CD4-positive, alpha-beta T cell (primary cell): ENCODE results near the gene NIN. TPM values are rescaled to one million over a fixed set of nuclear protein-coding genes. Genes with fewer than 3 reads are reported as not detected.
"Not testable (repeated sequence)": the region's sequence is repeated elsewhere in the genome, so short reads cannot be mapped to it uniquely, and the experiment has no call there.

Experiments used
- ATAC-seq: fragments of 200-7000 bp; cut with Tn5 transposase; one replicate; pipeline ENCODE4 v1.10.0; 2022; ENCODE audit warnings: mild to moderate bottlenecking; ENCODE audit not compliant: poor library complexity
- CTCF ChIA-PET: fragments of 350-600 bp; sonication (Branson Sonifier 250); formaldehyde crosslinking; loops from one replicate; lab custom pipeline; 2021; ENCODE audit warnings: antibody characterized with exemption, inconsistent platforms; lab: Charles Lee
- POLR2A ChIA-PET: fragments of 350-600 bp; sonication (Branson Sonifier 250); formaldehyde crosslinking; loops from one replicate; lab custom pipeline; 2021; ENCODE audit warnings: antibody characterized with exemption, inconsistent platforms; lab: Charles Lee
- DNase-seq, 14 experiments: peaks; one replicate each; pipeline ENCODE4 v3.0.0-alpha.2; 2013 to 2020; ENCODE audit warnings: mixed read lengths in 2 of 14
- H3K27ac ChIP-seq, 2 donors: one replicate each; pipeline versions ENCODE4 v1.5.1 to v1.7.0; 2013; ENCODE audit warnings: low read length in 2 of 2, low read depth in 1 of 2, mild to moderate bottlenecking in 1 of 2
- H3K27me3 ChIP-seq, 2 experiments: 1 replicate in 1 of 2; 2 replicates in 1 of 2; pipeline versions ENCODE4 v1.6.1 to v1.7.0; 2013; ENCODE audit warnings: low read length in 2 of 2, control low read depth in 1 of 2, mild to moderate bottlenecking in 1 of 2, moderate library complexity in 1 of 2; ENCODE audit not compliant: insufficient read depth in 2 of 2, control insufficient read depth in 1 of 2
- H3K36me3 ChIP-seq: one replicate; pipeline ENCODE4 v1.6.1; 2013; ENCODE audit warnings: low read length, control low read depth; ENCODE audit not compliant: insufficient read depth
- H3K4me1 ChIP-seq: one replicate; pipeline ENCODE4 v1.6.1; 2013; ENCODE audit warnings: low read length, control low read depth; ENCODE audit not compliant: insufficient read depth
- H3K4me3 ChIP-seq: one replicate; pipeline ENCODE4 v1.5.1; 2013; ENCODE audit warnings: mild to moderate bottlenecking, low read length, moderate library complexity
- H3K9me3 ChIP-seq, 2 experiments: 1 replicate in 1 of 2; 2 replicates in 1 of 2; pipeline versions ENCODE4 v1.6.1 to v1.7.0; 2013; ENCODE audit warnings: low read length in 2 of 2, mild to moderate bottlenecking in 2 of 2, control low read depth in 1 of 2, moderate library complexity in 1 of 2; ENCODE audit not compliant: control insufficient read depth in 1 of 2, insufficient read depth in 1 of 2
- H3K27ac Mint-ChIP-seq: one replicate; pipeline ENCODE4 v1.8.0; 2020; ENCODE audit warnings: mixed read lengths
- H3K27me3 Mint-ChIP-seq: one replicate; pipeline ENCODE4 v1.8.0; 2021; ENCODE audit warnings: mixed read lengths
- H3K36me3 Mint-ChIP-seq: one replicate; pipeline ENCODE4 v1.8.0; 2021; ENCODE audit warnings: low read depth, mixed read lengths
- H3K4me1 Mint-ChIP-seq: one replicate; pipeline ENCODE4 v1.8.0; 2021; ENCODE audit warnings: low read depth, mixed read lengths
- H3K4me3 Mint-ChIP-seq: one replicate; pipeline ENCODE4 v1.8.0; 2020; ENCODE audit warnings: mild to moderate bottlenecking, mixed read lengths
- H3K9me3 Mint-ChIP-seq: one replicate; pipeline ENCODE4 v1.8.0; 2020; ENCODE audit warnings: mixed read lengths
- CTCF ChIP-seq: fragments of 200-600 bp; IDR thresholded peaks from one replicate; pipeline ENCODE4 v1.8.0; 2022; ENCODE audit warnings: antibody characterized with exemption, mild to moderate bottlenecking
- intact Hi-C, 2 experiments: fragments of 100-400 bp; cut with DNase I in 1 of 2; cut with micrococcal nuclease in 1 of 2; formaldehyde crosslinking; loops; one replicate each; pipeline versions ENCODE4 v1.15.1 to v1.9.0; 2023 to 2025; cut with DNase I, micrococcal nuclease
- total RNA-seq, 174 experiments: library from RNA in 2 of 174; stranded (reverse) in 2 of 174; gene quantifications; one replicate each; pipeline ENCODE4 v1.2.3 and lab custom pipeline; 2021 to 2026

The NIN gene
- total RNA-seq, 2 experiments from 2014 or later: 96.8 to 98.5 TPM

DNA sequence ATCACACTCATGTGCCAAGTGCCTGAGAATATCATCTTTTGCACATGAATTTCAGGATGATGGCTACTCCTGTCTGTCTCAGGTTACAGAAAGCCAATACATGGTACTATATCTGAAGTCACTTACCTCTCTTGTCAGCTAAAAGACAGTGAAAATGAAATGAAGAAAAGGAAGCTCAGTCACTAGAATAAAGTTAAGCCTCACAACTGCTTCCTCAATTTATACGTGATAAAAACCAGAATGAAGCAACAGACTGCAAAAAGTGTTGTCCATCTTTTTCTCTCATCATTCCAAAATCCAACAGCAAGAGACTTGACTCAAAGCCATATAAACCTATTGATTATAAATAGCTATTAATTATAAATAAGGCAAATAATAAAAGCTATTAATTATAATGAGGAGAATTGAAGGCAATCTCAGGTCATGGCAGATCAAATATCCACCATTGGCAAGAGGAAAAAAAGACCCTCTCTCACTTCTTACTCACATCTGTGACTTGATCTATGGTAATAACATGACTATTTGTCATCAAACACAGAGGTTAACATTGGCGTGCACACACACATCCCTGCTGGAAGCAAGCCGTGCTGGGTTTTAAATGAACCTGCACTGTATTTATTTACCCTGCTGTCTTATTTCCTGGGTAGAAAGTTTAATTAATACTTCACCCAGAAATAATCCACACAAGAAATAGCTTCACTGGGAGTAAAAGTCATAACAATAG is 10.0 kb downstream of the NIN start:
- CTCF ChIA-PET: interaction anchor here (0.7 to 4.3 kb wide), 4 partner anchors 8 to 47 kb away, joined by 3 to 23 read pairs (median 6); no protein-coding TSS in a partner anchor
- H3K4me3 ChIP-seq: no peak overlapping the region
- no peak for TF ChIP-seq CTCF
- intact Hi-C loops: loop anchor here (2.0 to 10.0 kb wide), 3 partner anchors 14 to 586 kb away; partner anchors contain the start of gene SOS2 (in 1 of the 2)
- no peaks in the 10 kb centered on the region for H3K27me3 Mint-ChIP-seq
- no peak for DNase-seq
- peaks cover 38% of the 10 kb centered on the region for H3K36me3 Mint-ChIP-seq
- H3K4me1 ChIP-seq: peaks cover 56% of the 10 kb centered on the region
- H3K4me3 Mint-ChIP-seq: no peak overlapping the region
- H3K27me3 ChIP-seq: no peaks in the 10 kb centered on the region
- no peaks in the 10 kb centered on the region for H3K9me3 Mint-ChIP-seq
- H3K27ac ChIP-seq: peak overlapping the region; percentile 40 to 78
- ATAC-seq: no peak
- H3K36me3 ChIP-seq: peaks cover 7% of the 10 kb centered on the region
- H3K27ac Mint-ChIP-seq: peak overlapping the region; percentile 85
- H3K4me1 Mint-ChIP-seq: peaks cover 90% of the 10 kb centered on the region
- POLR2A ChIA-PET: interaction anchor here (0.6 to 4.0 kb wide), 9 partner anchors 10 to 490 kb away, joined by 3 to 46 read pairs (median 12); partner anchors contain the start of gene NIN
- H3K9me3 ChIP-seq: no peaks in the 10 kb centered on the region

- peaks cover 88% of the 10 kb centered on the region for H3K4me1 Mint-ChIP-seq
- H3K27me3 ChIP-seq, H3K9me3 Mint-ChIP-seq, H3K27ac ChIP-seq, H3K4me3 ChIP-seq, H3K36me3 ChIP-seq, CTCF ChIA-PET, H3K27me3 Mint-ChIP-seq, ATAC-seq, H3K9me3 ChIP-seq: not testable (repeated sequence)
- peak in 3 of 14 experiments; percentile 33 to 41 (median 37) for DNase-seq
- peaks cover 53% of the 10 kb centered on the region for H3K36me3 Mint-ChIP-seq
- peak overlapping the region; percentile 34 for H3K4me3 Mint-ChIP-seq
- peaks cover 54% of the 10 kb centered on the region for H3K4me1 ChIP-seq
- POLR2A ChIA-PET: interaction anchor here (0.9 to 1.1 kb wide), 2 partner anchors 20 to 41 kb away, joined by 3 to 4 read pairs; no protein-coding TSS in a partner anchor
- H3K27ac Mint-ChIP-seq: peak overlapping the region; percentile 83
- intact Hi-C loops: loop anchor here in 1 of 2 experiments (2.0 kb wide), 1 partner anchor 13 kb away; no protein-coding TSS in a partner anchor
These were observed 11.7 kb downstream of the NIN start for GRCh38 chr14:50819303-50819702.

DNA sequence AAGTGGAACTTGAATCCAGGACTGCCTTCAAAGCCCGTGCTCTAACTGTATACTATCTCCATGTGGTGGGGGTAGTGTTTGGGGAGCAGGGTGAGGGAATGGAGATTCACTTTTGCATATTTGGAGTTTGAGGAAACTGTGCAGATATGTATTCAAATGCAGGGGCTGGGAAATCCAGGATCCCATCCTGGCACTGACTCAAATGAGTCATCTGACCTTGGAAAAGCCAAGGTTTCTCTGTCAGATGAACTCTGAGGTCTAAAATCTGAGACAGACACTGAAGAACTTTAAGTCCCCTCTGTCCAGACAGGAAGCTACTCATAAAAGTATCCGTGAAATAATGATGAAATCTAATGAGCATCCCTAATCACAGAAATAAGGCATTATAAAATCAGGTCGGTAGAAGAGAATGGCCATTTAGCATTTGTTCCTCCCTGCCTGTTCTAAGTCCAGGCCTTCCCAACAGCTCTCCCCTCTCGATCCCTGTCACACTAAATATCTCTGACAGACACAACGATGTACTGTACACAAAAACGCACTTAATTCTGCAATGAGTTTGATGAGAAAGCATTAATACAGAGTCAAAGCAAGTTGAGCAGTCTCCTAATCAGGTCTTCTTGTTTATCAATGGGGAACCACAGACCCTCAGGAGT is 14.4 kb downstream of the NIN start:
- DNase-seq (no peak), ATAC-seq (no peak)
- H3K9me3 ChIP-seq: no peaks in the 10 kb centered on the region
- no peak for TF ChIP-seq CTCF
- no peak overlapping the region for H3K4me3 Mint-ChIP-seq
- no peaks in the 10 kb centered on the region for H3K27me3 ChIP-seq
- POLR2A ChIA-PET: interaction anchor here (1.1 to 1.7 kb wide), 3 partner anchors 14 to 31 kb away, joined by 3 read pairs; partner anchors contain the start of gene NIN
- H3K27ac Mint-ChIP-seq: peak overlapping the region; percentile 81
- peaks cover 7% of the 10 kb centered on the region for H3K36me3 ChIP-seq
- intact Hi-C loops: no loop called here
- CTCF ChIA-PET: no interaction called here
- peaks cover 50% of the 10 kb centered on the region for H3K4me1 ChIP-seq
- peaks cover 2% of the 10 kb centered on the region for H3K9me3 Mint-ChIP-seq
- no peaks in the 10 kb centered on the region for H3K27me3 Mint-ChIP-seq
- H3K36me3 Mint-ChIP-seq: peaks cover 57% of the 10 kb centered on the region
- H3K4me3 ChIP-seq: no peak overlapping the region
- H3K4me1 Mint-ChIP-seq: peaks cover 84% of the 10 kb centered on the region
- no peak overlapping the region for H3K27ac ChIP-seq

DNA sequence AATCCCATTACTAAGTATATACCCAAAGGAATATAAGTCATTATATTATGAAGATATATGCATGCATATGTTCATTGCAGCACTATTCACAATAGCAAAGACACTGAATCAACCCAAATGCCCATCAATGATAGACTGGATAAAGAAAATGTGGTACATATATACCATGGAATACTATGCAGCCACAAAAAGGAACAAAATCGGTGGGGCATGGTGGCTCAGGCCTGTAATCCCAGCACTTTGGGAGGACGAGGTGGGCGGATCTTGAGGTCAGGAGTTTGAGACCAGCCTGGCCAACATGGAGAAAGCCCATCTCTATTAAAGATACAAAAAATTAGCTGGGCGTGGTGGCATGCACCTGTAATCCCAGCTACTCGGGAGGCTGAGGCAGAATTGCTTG is 15.4 kb downstream of the NIN start:
- H3K9me3 Mint-ChIP-seq, H3K4me3 Mint-ChIP-seq, H3K27me3 ChIP-seq, DNase-seq, H3K4me3 ChIP-seq, H3K9me3 ChIP-seq, H3K27me3 Mint-ChIP-seq, ATAC-seq, H3K27ac ChIP-seq, H3K36me3 ChIP-seq, CTCF ChIA-PET, intact Hi-C loops: not testable (repeated sequence)
- Mint-ChIP-seq H3K36me3 (peaks cover 52% of the 10 kb centered on the region), H3K4me1 (peaks cover 74% of the 10 kb centered on the region), H3K27ac (peak overlapping the region; percentile 81)
- POLR2A ChIA-PET: interaction anchor here (1.1 to 1.7 kb wide), 2 partner anchors 15 to 23 kb away, joined by 3 read pairs; partner anchors contain the start of gene NIN
- peaks cover 48% of the 10 kb centered on the region for H3K4me1 ChIP-seq

DNA sequence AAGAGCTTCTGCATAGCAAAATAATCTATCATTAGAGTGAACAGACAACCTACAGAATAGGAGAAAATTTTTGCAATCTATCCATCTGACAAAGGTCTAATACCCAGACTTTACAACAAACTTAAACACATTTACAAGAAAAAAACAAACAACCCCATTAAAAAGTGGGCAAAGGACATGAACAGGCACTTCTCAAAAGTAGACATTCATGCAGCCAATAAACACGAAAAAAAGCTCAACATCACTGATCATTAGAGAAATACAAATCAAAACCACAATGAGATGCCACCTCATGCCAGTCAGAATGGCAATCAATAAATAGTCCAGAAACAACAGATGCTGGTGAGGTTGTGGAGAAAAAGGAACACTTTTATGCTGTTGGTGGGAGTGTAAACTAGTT is 15.9 kb downstream of the NIN start:
- H3K36me3 ChIP-seq, H3K9me3 ChIP-seq, H3K9me3 Mint-ChIP-seq, intact Hi-C loops, ATAC-seq, H3K4me3 Mint-ChIP-seq, H3K27me3 Mint-ChIP-seq, CTCF ChIA-PET, H3K4me3 ChIP-seq, H3K27me3 ChIP-seq, H3K27ac ChIP-seq, DNase-seq: not testable (repeated sequence)
- Mint-ChIP-seq H3K36me3 (peaks cover 48% of the 10 kb centered on the region), H3K27ac (peak overlapping the region; percentile 81), H3K4me1 (peaks cover 70% of the 10 kb centered on the region)
- H3K4me1 ChIP-seq: peaks cover 46% of the 10 kb centered on the region
- POLR2A ChIA-PET: interaction anchor here (1.6 to 3.0 kb wide), 4 partner anchors 8 to 45 kb away, joined by 3 to 23 read pairs (median 12); partner anchors contain the start of gene NIN
